HepG2 (cell line): ENCODE results near the gene KRT71. TPM values are rescaled to one million over a fixed set of nuclear protein-coding genes. Genes with fewer than 3 reads are reported as not detected.

Source experiments
- ATAC-seq: fragments of 200-7000 bp; cut with Tn5 transposase; 3 replicates; pipeline ENCODE4 v1.9.1; 2020; ENCODE audit warnings: mild to moderate bottlenecking, moderate library complexity
- BruUV-seq: library from RNA; stranded (reverse); fragments of 400-500 nt; replicated peaks from 2 replicates; lab custom pipeline; 2021; lab: Mats Ljungman, UMichigan
- CTCF ChIA-PET: fragments of 300-600 bp; formaldehyde crosslinking; extraction: SDS; loops from one replicate; lab custom pipeline; 2021; ENCODE audit warnings: low total read pairs, inconsistent platforms, low intra/inter-chr PET ratio; lab: Yijun Ruan, JAX
- POLR2A ChIA-PET: fragments of 350-600 bp; sonication (Branson Sonifier 250); formaldehyde crosslinking; loops from one replicate; lab custom pipeline; 2020; ENCODE audit warnings: antibody characterized with exemption, inconsistent platforms; lab: Yijun Ruan, JAX
- DNase-seq: peaks from one replicate; pipeline ENCODE4 v3.0.0-alpha.2; 2015; ENCODE audit warnings: low spot score
- FAIRE-seq: peaks from 3 replicates; lab custom pipeline; 2011; peaks lifted over from hg19 to GRCh38; lab: Jason Lieb, UNC
- H2AFZ ChIP-seq: one replicate; pipeline ENCODE4 v1.6.1; 2011; ENCODE audit warnings: low read length, inconsistent platforms
- H3K27ac ChIP-seq: fragments of 300-600 bp; 3 replicates; pipeline ENCODE4 v1.8.0; 2011; ENCODE audit warnings: mixed run types, mild to moderate bottlenecking, mixed read lengths, low read length, inconsistent platforms; ENCODE audit not compliant: insufficient read depth; ENCODE audit errors: extremely low read length
- H3K27me3 ChIP-seq, 2 experiments: fragments of 200-600 bp in 1 of 2; 2 replicates in 1 of 2; 3 replicates in 1 of 2; pipeline versions ENCODE4 v1.6.0 to v1.8.0; 2011; ENCODE audit warnings: low read length in 2 of 2, mild to moderate bottlenecking in 2 of 2, moderate library complexity in 2 of 2, inconsistent platforms in 1 of 2; ENCODE audit not compliant: insufficient read depth in 2 of 2, control insufficient read depth in 1 of 2
- H3K36me3 ChIP-seq, 2 experiments: fragments of 200-600 bp in 1 of 2; replicated peaks in 1 of 2; 2 replicates in 1 of 2; 3 replicates in 1 of 2; pipeline versions ENCODE4 v1.5.1 to v1.8.0; 2011; ENCODE audit warnings: low read length in 2 of 2, inconsistent platforms in 1 of 2; ENCODE audit not compliant: insufficient read depth in 2 of 2, control insufficient read depth in 1 of 2
- H3K4me1 ChIP-seq: 2 replicates; pipeline ENCODE4 v1.5.1; 2012; ENCODE audit warnings: low read length, inconsistent platforms; ENCODE audit not compliant: insufficient read depth
- H3K4me2 ChIP-seq: 2 replicates; pipeline ENCODE4 v1.6.0; 2011; ENCODE audit warnings: low read depth, low read length, inconsistent platforms
- H3K4me3 ChIP-seq, 3 experiments: fragments of 200-600 bp in 1 of 3; sonication (generic), shearing (Covaris generic) in 1 of 3; replicated peaks in 1 of 3; 2 replicates each; pipeline ENCODE4 v1.5.1; 2011 to 2016; ENCODE audit warnings: low read length in 3 of 3, inconsistent platforms in 2 of 3, low read depth in 2 of 3, mild to moderate bottlenecking in 2 of 3, control low read depth in 1 of 3, mixed read lengths in 1 of 3; ENCODE audit not compliant: insufficient read depth in 1 of 3
- H3K79me2 ChIP-seq: one replicate; pipeline ENCODE4 v1.6.1; 2011; ENCODE audit warnings: low read length, inconsistent platforms; ENCODE audit not compliant: insufficient read depth
- H3K9ac ChIP-seq: 2 replicates; pipeline ENCODE4 v1.6.0; 2011; ENCODE audit warnings: mild to moderate bottlenecking, low read depth, low read length, inconsistent platforms; ENCODE audit not compliant: insufficient read depth
- H3K9me3 ChIP-seq: 2 replicates; pipeline ENCODE4 v1.5.1; 2012; ENCODE audit warnings: mild to moderate bottlenecking, low read length
- H4K20me1 ChIP-seq: 2 replicates; pipeline ENCODE4 v1.6.0; 2011; ENCODE audit warnings: inconsistent platforms, mild to moderate bottlenecking, low read length, moderate library complexity; ENCODE audit not compliant: insufficient read depth
- GMEB2 ChIP-seq: IDR thresholded peaks from 2 replicates; pipeline ENCODE4 v1.6.1; 2016; ENCODE audit warnings: missing biosample characterization, missing genetic modification reagents, low read depth
- IRF2 ChIP-seq: IDR thresholded peaks from 2 replicates; pipeline ENCODE4 v1.6.1; 2018; ENCODE audit warnings: missing genetic modification reagents, missing compliant biosample characterization
- KAT2B ChIP-seq: fragments of 150-350 bp; IDR thresholded peaks from 2 replicates; pipeline ENCODE4 v1.6.1; 2014; ENCODE audit warnings: low read depth, low read length, borderline replicate concordance
- NBN ChIP-seq: fragments of 450-650 bp; conservative IDR thresholded peaks from 2 replicates; pipeline ENCODE4 v1.6.1; 2017
- POLR2AphosphoS2 ChIP-seq: IDR thresholded peaks from 2 replicates; pipeline ENCODE4 v1.6.1; 2011; ENCODE audit warnings: low read depth, low read length, improper control_type of control experiment
- RFXANK ChIP-seq: IDR thresholded peaks from 2 replicates; pipeline ENCODE4 v1.6.1; 2016
- SRY ChIP-seq: sonication (generic); formaldehyde crosslinking; IDR thresholded peaks from 2 replicates; pipeline ENCODE4 v1.8.0; 2022; ENCODE audit warnings: mild to moderate bottlenecking, missing genetic modification reagents
- TMF1 ChIP-seq: sonication (generic); formaldehyde crosslinking; IDR thresholded peaks from 2 replicates; pipeline ENCODE4 v1.8.1; 2022; ENCODE audit warnings: low read depth, missing genetic modification reagents
- ZBED4 ChIP-seq: sonication (generic); formaldehyde crosslinking; IDR thresholded peaks from 2 replicates; pipeline ENCODE4 v1.4.0; 2020; ENCODE audit warnings: missing genetic modification reagents, borderline replicate concordance
- ZC3H4 ChIP-seq: sonication (generic); formaldehyde crosslinking; IDR thresholded peaks from 2 replicates; pipeline ENCODE4 v1.4.0; 2020; ENCODE audit warnings: missing genetic modification reagents, borderline replicate concordance
- ZFP36L1 ChIP-seq: sonication (generic); formaldehyde crosslinking; IDR thresholded peaks from 2 replicates; pipeline ENCODE4 v1.8.0; 2022; ENCODE audit warnings: mild to moderate bottlenecking, missing genetic modification reagents, moderate library complexity
- ZNF275 ChIP-seq: sonication (generic); formaldehyde crosslinking; IDR thresholded peaks from 2 replicates; pipeline ENCODE4 v1.8.0; 2022; ENCODE audit warnings: missing genetic modification reagents, mild to moderate bottlenecking, inconsistent platforms, borderline replicate concordance
- WGBS: methylation state at CpG from one replicate; pipeline ENCODE4 v1.1.6; 2017; ENCODE audit warnings: low lambda C conversion rate; 5-methylcytosine and 5-hydroxymethylcytosine counted together
- in situ Hi-C: cut with HindIII; loops from 2 replicates; pipeline ENCODE4 v1.10.0; 2017; ENCODE audit warnings: low pct_unique_long_range_greater_than_20kb; ENCODE audit not compliant: extremely low pct_ligation_motif_present
- intact Hi-C: fragments of 100-400 bp; cut with micrococcal nuclease; formaldehyde crosslinking; loops from one replicate; pipeline ENCODE4 v1.10.0; 2022; ENCODE audit not compliant: unreplicated experiment
- polyA plus RNA-seq, 8 experiments: library from polyadenylated mRNA; depleted of rRNA in 3 of 8; stranded (reverse) in 7 of 8; unstranded in 1 of 8; fragments of >200 nt; fragmentation: Illumina TruSeq in 4 of 8; extraction: Trizol in 4 of 8; gene quantifications; 2 replicates each; pipeline versions ENCODE4 v1.2.1 to v1.2.3, GENCODE V29; 2011 to 2016; ENCODE audit warnings: low read depth in 4 of 8, missing spikeins in 1 of 8, mixed read lengths in 1 of 8; ENCODE audit not compliant: insufficient read depth in 1 of 8
- total RNA-seq, 5 experiments: library from RNA; depleted of rRNA; stranded (reverse); fragments of >200 nt; fragmentation: Illumina TruSeq; extraction: Trizol; gene quantifications; 2 replicates each; pipeline ENCODE4 v1.2.3, GENCODE V29; 2016; ENCODE audit warnings: low read depth in 1 of 5

The KRT71 gene
- total and polyA plus RNA-seq, 2 of the 13 experiments (the other 11 are each of a cell fraction or from before 2014, with no cell fraction given), result not detected

- H3K9ac ChIP-seq, result no peak overlapping the region
These were observed 10.8 kb downstream of the KRT71 start for GRCh38 chr12:52542157-52542556.

GRCh38 chr12:52541709-52542108 is 11.2 kb downstream of the KRT71 start:
- no peak for FAIRE-seq
- H3K9me3 ChIP-seq, result no peaks in the 10 kb centered on the region
- no peak overlapping the region for H3K9ac ChIP-seq
- intact Hi-C loops (no loop called here), in situ Hi-C loops (loop anchor here (25.0 kb wide), 1 partner anchor 404 kb away; no protein-coding TSS in a partner anchor)
- H3K79me2 ChIP-seq, result no peaks in the 10 kb centered on the region
- no peaks in the 10 kb centered on the region for H3K36me3 ChIP-seq
- H3K4me3 ChIP-seq, result no peak overlapping the region
- H2AFZ ChIP-seq, result no peak overlapping the region
- no peak for ATAC-seq
- CTCF ChIA-PET, result no interaction called here
- WGBS, result 5% methylated on average over 4 of the region's 5 CpGs
- H3K4me1 ChIP-seq, result no peaks in the 10 kb centered on the region
- H4K20me1 ChIP-seq, result no peaks in the 10 kb centered on the region
- H3K27me3 ChIP-seq, result peaks cover 3 to 6% of the 10 kb centered on the region in 2 experiments; a peak in 2 of 5 replicates
- TF ChIP-seq ZBED4 (CRISPR knock-in tag) (no peak), SRY (no peak), TMF1 (CRISPR knock-in tag) (no peak), POLR2AphosphoS2 (no peak), IRF2 (CRISPR knock-in tag) (no peak), GMEB2 (CRISPR knock-in tag) (no peak), ZNF275 (CRISPR knock-in tag) (no peak), RFXANK (no peak), NBN (no peak)
- POLR2A ChIA-PET, result no interaction called here
- DNase-seq, result no peak
- no peak overlapping the region for H3K4me2 ChIP-seq
- no peak overlapping the region for H3K27ac ChIP-seq
- BruUV-seq, result no TSS peak

More at GRCh38 chr12:52542157-52542556, 10.8 kb downstream of the KRT71 start:
- no peak overlapping the region for H3K4me2 ChIP-seq
- no peaks in the 10 kb centered on the region for H3K79me2 ChIP-seq
- in situ Hi-C loops (loop anchor here (25.0 kb wide), 1 partner anchor 405 kb away; no protein-coding TSS in a partner anchor), intact Hi-C loops (no loop called here)
- H3K27ac ChIP-seq, result no peak overlapping the region
- BruUV-seq, result no TSS peak
- no peaks in the 10 kb centered on the region for H3K4me1 ChIP-seq
- no peak overlapping the region for H2AFZ ChIP-seq
- peaks cover 3 to 5% of the 10 kb centered on the region in 2 experiments; a peak in 2 of 5 replicates for H3K27me3 ChIP-seq
- H3K9me3 ChIP-seq, result no peaks in the 10 kb centered on the region
- DNase-seq (no peak), FAIRE-seq (no peak), ATAC-seq (no peak)
- H3K36me3 ChIP-seq, result no peaks in the 10 kb centered on the region
- TF ChIP-seq ZC3H4 (CRISPR knock-in tag) (no peak), SRY (no peak), KAT2B (no peak), ZFP36L1 (CRISPR knock-in tag) (no peak)
- CTCF ChIA-PET, result no interaction called here
- H3K4me3 ChIP-seq, result no peak overlapping the region
- no peaks in the 10 kb centered on the region for H4K20me1 ChIP-seq
- POLR2A ChIA-PET, result no interaction called here
